AG04449 (cell line): ENCODE data around the gene ANAPC4.
"Not testable (repeated sequence)": the region's sequence is repeated elsewhere in the genome, so short reads cannot be mapped to it uniquely, and the experiment has no call there.

Experiments used
- CTCF ChIA-PET: fragments of 350-600 bp; formaldehyde crosslinking; extraction: SDS; loops from one replicate; lab custom pipeline; 2021; ENCODE audit warnings: antibody characterized with exemption; lab: Yijun Ruan, JAX
- POLR2A ChIA-PET: fragments of 400-600, 350-600 bp; formaldehyde crosslinking; extraction: SDS; loops from one replicate; lab custom pipeline; 2020; ENCODE audit warnings: antibody characterized with exemption, inconsistent platforms; lab: Yijun Ruan, JAX
- DNase-seq: peaks from one replicate; pipeline ENCODE4 v3.0.0-alpha.2; 2010; ENCODE audit warnings: low read depth, low spot score
- H3K4me3 ChIP-seq: 2 replicates; pipeline ENCODE4 v1.5.1; 2011; ENCODE audit warnings: low read depth, mild to moderate bottlenecking, control low read depth, low read length
- TF ChIP-seq, protein P1 (sequence below): IDR thresholded peaks from one replicate; pipeline ENCODE4 v1.5.1; 2011; ENCODE audit warnings: mild to moderate bottlenecking, moderate library complexity, low read length, control low read depth, inconsistent platforms; ENCODE audit not compliant: insufficient read depth; ENCODE audit errors: missing control alignments

ANAPC4 gene, protein sequence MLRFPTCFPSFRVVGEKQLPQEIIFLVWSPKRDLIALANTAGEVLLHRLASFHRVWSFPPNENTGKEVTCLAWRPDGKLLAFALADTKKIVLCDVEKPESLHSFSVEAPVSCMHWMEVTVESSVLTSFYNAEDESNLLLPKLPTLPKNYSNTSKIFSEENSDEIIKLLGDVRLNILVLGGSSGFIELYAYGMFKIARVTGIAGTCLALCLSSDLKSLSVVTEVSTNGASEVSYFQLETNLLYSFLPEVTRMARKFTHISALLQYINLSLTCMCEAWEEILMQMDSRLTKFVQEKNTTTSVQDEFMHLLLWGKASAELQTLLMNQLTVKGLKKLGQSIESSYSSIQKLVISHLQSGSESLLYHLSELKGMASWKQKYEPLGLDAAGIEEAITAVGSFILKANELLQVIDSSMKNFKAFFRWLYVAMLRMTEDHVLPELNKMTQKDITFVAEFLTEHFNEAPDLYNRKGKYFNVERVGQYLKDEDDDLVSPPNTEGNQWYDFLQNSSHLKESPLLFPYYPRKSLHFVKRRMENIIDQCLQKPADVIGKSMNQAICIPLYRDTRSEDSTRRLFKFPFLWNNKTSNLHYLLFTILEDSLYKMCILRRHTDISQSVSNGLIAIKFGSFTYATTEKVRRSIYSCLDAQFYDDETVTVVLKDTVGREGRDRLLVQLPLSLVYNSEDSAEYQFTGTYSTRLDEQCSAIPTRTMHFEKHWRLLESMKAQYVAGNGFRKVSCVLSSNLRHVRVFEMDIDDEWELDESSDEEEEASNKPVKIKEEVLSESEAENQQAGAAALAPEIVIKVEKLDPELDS

GRCh38 chr4:25376754-25377571, at the start of gene ANAPC4:
ANAPC4 (plus strand) TSS chr4:25377263; CDS start chr4:25377428, 165 bp downstream.
- CTCF ChIA-PET, result interaction anchor here (1.1 to 4.6 kb wide), 5 partner anchors 9 to 392 kb away, joined by 3 to 29 read pairs (median 3); partner anchors contain the start of gene ZCCHC4
- TF ChIP-seq, protein P1, sequence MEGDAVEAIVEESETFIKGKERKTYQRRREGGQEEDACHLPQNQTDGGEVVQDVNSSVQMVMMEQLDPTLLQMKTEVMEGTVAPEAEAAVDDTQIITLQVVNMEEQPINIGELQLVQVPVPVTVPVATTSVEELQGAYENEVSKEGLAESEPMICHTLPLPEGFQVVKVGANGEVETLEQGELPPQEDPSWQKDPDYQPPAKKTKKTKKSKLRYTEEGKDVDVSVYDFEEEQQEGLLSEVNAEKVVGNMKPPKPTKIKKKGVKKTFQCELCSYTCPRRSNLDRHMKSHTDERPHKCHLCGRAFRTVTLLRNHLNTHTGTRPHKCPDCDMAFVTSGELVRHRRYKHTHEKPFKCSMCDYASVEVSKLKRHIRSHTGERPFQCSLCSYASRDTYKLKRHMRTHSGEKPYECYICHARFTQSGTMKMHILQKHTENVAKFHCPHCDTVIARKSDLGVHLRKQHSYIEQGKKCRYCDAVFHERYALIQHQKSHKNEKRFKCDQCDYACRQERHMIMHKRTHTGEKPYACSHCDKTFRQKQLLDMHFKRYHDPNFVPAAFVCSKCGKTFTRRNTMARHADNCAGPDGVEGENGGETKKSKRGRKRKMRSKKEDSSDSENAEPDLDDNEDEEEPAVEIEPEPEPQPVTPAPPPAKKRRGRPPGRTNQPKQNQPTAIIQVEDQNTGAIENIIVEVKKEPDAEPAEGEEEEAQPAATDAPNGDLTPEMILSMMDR, result peak; percentile 3
- peak; percentile 19 for DNase-seq
- H3K4me3 ChIP-seq, result peak within 1 kb of the TSS; percentile 89
- POLR2A ChIA-PET, result interaction anchor here (1.1 kb wide), 1 partner anchor 18 kb away, joined by 4 read pairs; no protein-coding TSS in a partner anchor

DNA sequence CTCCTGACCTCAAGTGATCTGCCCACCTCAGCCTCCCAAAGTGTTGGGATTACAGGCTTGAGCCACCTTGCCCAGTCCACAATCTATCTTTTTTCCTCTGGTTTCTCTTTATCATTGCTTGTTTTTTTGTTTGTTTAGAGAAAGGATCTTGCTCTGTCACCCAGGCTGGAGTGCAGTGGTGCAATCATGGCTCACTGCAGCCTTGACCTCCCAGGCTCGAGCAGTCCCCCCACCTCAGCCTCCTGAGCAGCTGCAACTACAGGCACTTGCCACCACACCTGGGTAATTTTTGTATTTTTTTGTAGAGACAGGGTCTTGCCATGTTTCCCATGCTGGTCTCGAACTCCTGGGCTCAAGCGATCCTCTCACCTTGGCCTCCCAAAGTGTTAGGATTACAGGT, 48.6 kb upstream of the ANAPC4 start:
- CTCF ChIA-PET, H3K4me3 ChIP-seq, DNase-seq, POLR2A ChIA-PET: not testable (repeated sequence)

DNA sequence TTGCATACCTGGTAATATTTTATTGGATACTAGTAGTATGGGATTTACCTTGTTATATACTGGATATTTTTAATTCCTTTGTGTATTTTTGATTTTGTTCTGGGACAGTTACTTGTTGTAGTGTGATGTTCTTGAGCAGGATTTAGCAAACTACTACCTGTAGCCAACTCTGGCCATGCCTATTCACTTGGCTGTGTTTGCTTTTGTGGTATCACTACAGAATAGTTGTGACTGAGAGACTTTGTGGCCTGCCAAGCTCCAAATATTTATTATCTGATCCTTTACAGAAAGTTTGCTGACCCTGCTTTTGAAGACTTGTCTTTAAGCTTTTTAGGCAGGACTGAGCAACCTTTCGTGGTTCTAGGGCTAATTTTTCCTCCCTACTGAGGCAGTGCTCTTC, 46.7 kb upstream of the ANAPC4 start:
- ChIA-PET CTCF (interaction anchor here (4.3 kb wide), 1 partner anchor 17 kb away, joined by 44 read pairs; the partner anchor contains the start of gene ZCCHC4), POLR2A (no interaction called here)
- TF ChIP-seq, protein P1, result no peak
- no peak for DNase-seq
- H3K4me3 ChIP-seq, result no peak overlapping the region

DNA sequence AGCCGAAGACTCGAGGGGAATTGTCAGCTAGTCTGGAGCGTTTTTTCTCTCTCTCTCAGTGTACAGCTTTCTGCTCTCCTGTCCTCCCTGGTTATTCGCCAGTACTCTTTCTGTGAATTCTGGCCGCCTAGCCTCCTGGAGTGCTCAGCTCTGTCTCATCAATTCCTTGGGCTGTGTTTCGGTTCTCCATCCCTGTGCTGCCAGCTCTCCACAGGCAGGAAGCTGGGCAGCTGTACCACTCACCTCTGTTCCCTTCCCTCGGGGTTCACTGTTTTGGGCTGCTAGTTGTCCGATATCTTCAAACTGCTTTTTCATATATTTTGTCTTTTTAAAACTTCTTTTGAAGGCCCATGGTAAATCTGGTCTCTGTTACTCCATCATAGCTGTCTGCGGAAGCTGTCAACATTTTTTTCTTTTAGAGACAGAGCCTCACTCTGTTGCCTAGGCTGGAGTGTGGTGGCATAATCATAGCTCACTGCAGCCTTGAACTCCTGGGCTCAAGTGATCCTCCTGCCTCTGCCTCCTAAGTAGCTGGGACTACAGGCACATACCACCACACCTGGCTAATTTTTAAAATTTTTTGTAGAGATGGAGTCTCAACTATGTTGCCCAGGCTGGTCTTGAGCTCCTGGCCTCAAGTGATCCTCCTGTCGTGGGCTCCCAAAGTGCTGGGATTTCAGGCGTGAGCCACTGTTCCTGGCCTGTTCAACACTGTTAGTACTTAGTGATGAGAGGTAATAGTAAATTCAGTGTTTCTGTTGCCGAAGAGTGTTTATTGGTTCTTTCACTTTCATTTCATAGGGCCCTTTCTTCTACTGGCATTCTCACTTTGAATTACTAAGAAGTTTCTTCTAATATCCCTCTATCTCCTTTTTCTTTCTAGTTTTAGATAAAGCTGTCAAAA, 45.9 kb upstream of the ANAPC4 start:
- TF ChIP-seq, protein P1, result no peak
- POLR2A ChIA-PET, result no interaction called here
- DNase-seq, result no peak
- CTCF ChIA-PET, result interaction anchor here (0.8 to 4.3 kb wide), 4 partner anchors 10 to 37 kb away, joined by 3 to 44 read pairs (median 3); partner anchors contain the start of gene ZCCHC4
- no peak overlapping the region for H3K4me3 ChIP-seq

GRCh38 chr4:25343671-25344070, 33.4 kb upstream of the ANAPC4 start:
- ChIA-PET POLR2A (no interaction called here), CTCF (interaction anchor here (2.4 kb wide), 2 partner anchors 8 to 31 kb away, joined by 7 to 11 read pairs; partner anchors contain the start of gene ZCCHC4)
- TF ChIP-seq, protein P1, result no peak
- no peak overlapping the region for H3K4me3 ChIP-seq
- DNase-seq, result no peak
